BJ (cell line): ENCODE data around the gene KRTDAP. TPM values are rescaled to one million over a fixed set of nuclear protein-coding genes. Genes with fewer than 3 reads are reported as not detected.

Source experiments
- CTCF ChIA-PET: fragments of 350-600 bp; formaldehyde crosslinking; extraction: SDS; loops from one replicate; lab custom pipeline; 2021; ENCODE audit warnings: antibody characterized with exemption, inconsistent platforms; lab: Yijun Ruan, JAX
- POLR2A ChIA-PET: fragments of 300-600 bp; sonication (Branson Sonifier 250); formaldehyde crosslinking; extraction: SDS; loops from one replicate; lab custom pipeline; 2021; ENCODE audit warnings: antibody characterized with exemption; lab: Charles Lee
- DNase-seq: peaks from one replicate; pipeline ENCODE4 v3.0.0-alpha.2; 2011; ENCODE audit warnings: low read depth
- H3K27me3 ChIP-seq: 2 replicates; pipeline ENCODE4 v1.6.0; 2011; ENCODE audit warnings: low read length; ENCODE audit not compliant: control insufficient read depth, insufficient read depth
- H3K36me3 ChIP-seq: 2 replicates; pipeline ENCODE4 v1.5.1; 2011; ENCODE audit warnings: low read length; ENCODE audit not compliant: control insufficient read depth, insufficient read depth
- H3K4me3 ChIP-seq: 2 replicates; pipeline ENCODE4 v1.5.1; 2011; ENCODE audit warnings: low read depth, mild to moderate bottlenecking, control low read depth, low read length
- CTCF ChIP-seq: IDR thresholded peaks from 2 replicates; pipeline ENCODE4 v1.5.1; 2011; ENCODE audit warnings: low read depth, mild to moderate bottlenecking, control low read depth, inconsistent platforms, low read length, moderate library complexity; ENCODE audit not compliant: insufficient read depth
- polyA plus RNA-seq: library from polyadenylated mRNA; depleted of rRNA; stranded (reverse); fragments of >200 nt; gene quantifications from 2 replicates; pipeline ENCODE4 v1.2.3, GENCODE V29; 2011

The KRTDAP gene
- polyA plus RNA-seq, 1 experiment = not detected

- no peak overlapping the region for H3K4me3 ChIP-seq
- DNase-seq = no peak
- ChIA-PET CTCF (interaction anchor here (1.4 to 5.7 kb wide), 3 partner anchors 12 to 84 kb away, joined by 3 to 48 read pairs (median 34); no protein-coding TSS in a partner anchor), POLR2A (no interaction called here)
- H3K27me3 ChIP-seq = peaks cover 24% of the 10 kb centered on the region
- TF ChIP-seq CTCF = no peak
- H3K36me3 ChIP-seq = no peaks in the 10 kb centered on the region
These were observed 17.9 kb upstream of the KRTDAP start for GRCh38 chr19:35508129-35508528.

GRCh38 chr19:35507561-35507960, 17.3 kb upstream of the KRTDAP start:
- peaks cover 22% of the 10 kb centered on the region for H3K27me3 ChIP-seq
- CTCF ChIA-PET = interaction anchor here (1.4 to 5.7 kb wide), 4 partner anchors 8 to 85 kb away, joined by 3 to 48 read pairs (median 18); no protein-coding TSS in a partner anchor
- POLR2A ChIA-PET = no interaction called here
- H3K4me3 ChIP-seq = no peak overlapping the region
- no peak for DNase-seq
- H3K36me3 ChIP-seq = no peaks in the 10 kb centered on the region
- no peak for TF ChIP-seq CTCF

- no peak for DNase-seq
- no peak for TF ChIP-seq CTCF
- Histone ChIP-seq H3K4me3 (no peak overlapping the region), H3K27me3 (peaks cover 21% of the 10 kb centered on the region), H3K36me3 (no peaks in the 10 kb centered on the region)
- POLR2A ChIA-PET = no interaction called here
- CTCF ChIA-PET = interaction anchor here (0.6 to 5.7 kb wide), 6 partner anchors 9 to 92 kb away, joined by 3 to 48 read pairs (median 8); no protein-coding TSS in a partner anchor
These were observed 15.7 kb upstream of the KRTDAP start for GRCh38 chr19:35506011-35506410.

GRCh38 chr19:35502751-35503150, 12.5 kb upstream of the KRTDAP start:
- DNase-seq = no peak
- no peak overlapping the region for H3K4me3 ChIP-seq
- peaks cover 5% of the 10 kb centered on the region; the same call in 1 of the 2 replicates for H3K27me3 ChIP-seq
- no peak for TF ChIP-seq CTCF
- ChIA-PET CTCF (interaction anchor here (0.6 to 2.7 kb wide), 4 partner anchors 7 to 150 kb away, joined by 3 to 11 read pairs (median 4); no protein-coding TSS in a partner anchor), POLR2A (no interaction called here)
- no peaks in the 10 kb centered on the region for H3K36me3 ChIP-seq

GRCh38 chr19:35501684-35502083, 11.4 kb upstream of the KRTDAP start:
- no peak for DNase-seq
- Histone ChIP-seq H3K36me3 (no peaks in the 10 kb centered on the region), H3K4me3 (no peak overlapping the region), H3K27me3 (peaks cover 3% of the 10 kb centered on the region; the same call in 1 of the 2 replicates)
- POLR2A ChIA-PET = no interaction called here
- TF ChIP-seq CTCF = no peak
- CTCF ChIA-PET = interaction anchor here (2.7 kb wide), 1 partner anchor 8 kb away, joined by 11 read pairs; no protein-coding TSS in a partner anchor
